HEK293 (cell line): ENCODE results near the gene PAM.

Experiments used
- CTCF ChIA-PET: fragments of 350-600 bp; formaldehyde crosslinking; extraction: SDS; loops from one replicate; lab custom pipeline; 2021; ENCODE audit warnings: antibody characterized with exemption; lab: Yijun Ruan, JAX
- POLR2A ChIA-PET: fragments of 300-600 bp; formaldehyde crosslinking; extraction: SDS; loops from one replicate; lab custom pipeline; 2020; ENCODE audit warnings: antibody characterized with exemption, inconsistent platforms; lab: Yijun Ruan, JAX
- H3K27ac ChIP-seq: fragments of 200-500 bp; sonication (Bioruptor generic); 2 replicates; pipeline ENCODE4 v1.5.1; 2014; ENCODE audit warnings: low read depth, low read length, control low read depth, inconsistent platforms; ENCODE audit errors: extremely low read depth
- H3K36me3 ChIP-seq, 2 experiments: fragments of 200-500 bp in 1 of 2; sonication (Bioruptor generic) in 1 of 2; 1 replicate in 1 of 2; 2 replicates in 1 of 2; pipeline ENCODE4 v1.5.1; 2014 to 2017; ENCODE audit warnings: inconsistent platforms in 2 of 2, low read length in 2 of 2; ENCODE audit not compliant: control insufficient read depth in 2 of 2, insufficient read depth in 1 of 2
- H3K4me1 ChIP-seq: fragments of 200-500 bp; sonication (Bioruptor generic); 2 replicates; pipeline ENCODE4 v1.5.1; 2014; ENCODE audit warnings: mild to moderate bottlenecking, low read length, inconsistent platforms; ENCODE audit not compliant: control insufficient read depth, insufficient read depth
- H3K4me3 ChIP-seq: 2 replicates; pipeline ENCODE4 v1.5.1; 2011; ENCODE audit warnings: low read depth, mild to moderate bottlenecking, control low read depth, low read length, moderate library complexity
- H3K9me3 ChIP-seq: fragments of 200-500 bp; sonication (Bioruptor generic); 2 replicates; pipeline ENCODE4 v1.5.1; 2014; ENCODE audit warnings: low read depth, low read length, inconsistent platforms; ENCODE audit not compliant: control insufficient read depth, insufficient read depth
- EGR2 ChIP-seq: fragments of 450-650 bp; formaldehyde crosslinking; IDR thresholded peaks from 2 replicates; pipeline ENCODE4 v1.5.1; 2016; ENCODE audit warnings: low read depth, missing biosample characterization, missing genetic modification characterization
- KLF7 ChIP-seq: fragments of 450-650 bp; formaldehyde crosslinking; IDR thresholded peaks from 2 replicates; pipeline ENCODE4 v1.5.1; 2016; ENCODE audit warnings: missing biosample characterization, missing genetic modification characterization, borderline replicate concordance
- PRDM1 ChIP-seq: fragments of 450-650 bp; formaldehyde crosslinking; IDR thresholded peaks from 2 replicates; pipeline ENCODE4; 2016; ENCODE audit warnings: missing biosample characterization, missing genetic modification characterization
- REPIN1 ChIP-seq: fragments of 450-650 bp; formaldehyde crosslinking; IDR thresholded peaks from 2 replicates; pipeline ENCODE4 v1.5.1; 2017; ENCODE audit warnings: missing biosample characterization, missing genetic modification characterization, low read depth
- ZBTB17 ChIP-seq: fragments of 450-650 bp; formaldehyde crosslinking; IDR thresholded peaks from 2 replicates; pipeline ENCODE4 v1.5.1; 2016; ENCODE audit warnings: missing biosample characterization, missing genetic modification characterization
- ZIC2 ChIP-seq: fragments of 450-650 bp; formaldehyde crosslinking; IDR thresholded peaks from 2 replicates; pipeline ENCODE4 v1.5.1; 2016; ENCODE audit warnings: missing biosample characterization, missing genetic modification characterization
- ZNF121 ChIP-seq: fragments of 450-650 bp; formaldehyde crosslinking; IDR thresholded peaks from 2 replicates; pipeline ENCODE4 v1.5.1; 2016; ENCODE audit warnings: missing biosample characterization, missing genetic modification characterization
- ZNF140 ChIP-seq: fragments of 450-650 bp; formaldehyde crosslinking; IDR thresholded peaks from 2 replicates; pipeline ENCODE4 v1.5.1; 2016; ENCODE audit warnings: missing biosample characterization, missing genetic modification characterization
- ZNF157 ChIP-seq: fragments of 450-650 bp; formaldehyde crosslinking; IDR thresholded peaks from 2 replicates; pipeline ENCODE4 v1.5.1; 2016; ENCODE audit warnings: missing biosample characterization, missing genetic modification characterization
- ZNF184 ChIP-seq: fragments of 450-650 bp; IDR thresholded peaks from 2 replicates; pipeline ENCODE4 v1.5.1; 2018; ENCODE audit warnings: missing biosample characterization, mild to moderate bottlenecking, missing genetic modification characterization
- ZNF211 ChIP-seq: fragments of 450-650 bp; formaldehyde crosslinking; IDR thresholded peaks from 2 replicates; pipeline ENCODE4 v1.5.1; 2016; ENCODE audit warnings: low read depth, missing biosample characterization, missing genetic modification characterization
- ZNF292 ChIP-seq: fragments of 450-650 bp; formaldehyde crosslinking; IDR thresholded peaks from 2 replicates; pipeline ENCODE4 v1.5.1; 2016; ENCODE audit warnings: low read depth, missing biosample characterization, missing genetic modification characterization, borderline replicate concordance
- ZNF366 ChIP-seq: fragments of 450-650 bp; formaldehyde crosslinking; conservative IDR thresholded peaks from 2 replicates; pipeline ENCODE4 v1.5.1; 2016; ENCODE audit warnings: missing biosample characterization, missing genetic modification characterization
- ZNF416 ChIP-seq: fragments of 450-650 bp; formaldehyde crosslinking; IDR thresholded peaks from 2 replicates; pipeline ENCODE4 v1.5.1; 2016; ENCODE audit warnings: missing biosample characterization, missing genetic modification characterization
- ZNF501 ChIP-seq: fragments of 450-650 bp; formaldehyde crosslinking; IDR thresholded peaks from 2 replicates; pipeline ENCODE4 v1.5.1; 2016; ENCODE audit warnings: missing biosample characterization, missing genetic modification characterization
- ZNF530 ChIP-seq: fragments of 450-650 bp; formaldehyde crosslinking; IDR thresholded peaks from 2 replicates; pipeline ENCODE4 v1.5.1; 2016; ENCODE audit warnings: low read depth, missing biosample characterization, missing genetic modification characterization
- ZNF548 ChIP-seq: fragments of 450-650 bp; formaldehyde crosslinking; IDR thresholded peaks from 2 replicates; pipeline ENCODE4 v1.5.1; 2016; ENCODE audit warnings: missing biosample characterization, missing genetic modification characterization
- ZNF549 ChIP-seq: fragments of 450-650 bp; IDR thresholded peaks from 2 replicates; pipeline ENCODE4 v1.5.1; 2018; ENCODE audit warnings: missing biosample characterization, missing genetic modification characterization, mild to moderate bottlenecking, inconsistent platforms, moderate library complexity
- ZNF624 ChIP-seq: fragments of 450-650 bp; formaldehyde crosslinking; IDR thresholded peaks from 2 replicates; pipeline ENCODE4 v1.5.1; 2017; ENCODE audit warnings: missing biosample characterization, missing genetic modification characterization
- ZNF701 ChIP-seq: fragments of 450-650 bp; formaldehyde crosslinking; IDR thresholded peaks from 2 replicates; pipeline ENCODE4 v1.5.1; 2016; ENCODE audit warnings: missing biosample characterization, missing genetic modification characterization
- ZNF843 ChIP-seq: fragments of 450-650 bp; formaldehyde crosslinking; IDR thresholded peaks from 2 replicates; pipeline ENCODE4 v1.5.1; 2016; ENCODE audit warnings: missing biosample characterization, missing genetic modification characterization
- TF ChIP-seq, protein P1 (sequence below): fragments of 450-650 bp; formaldehyde crosslinking; IDR thresholded peaks from 2 replicates; pipeline ENCODE4 v1.5.1; 2016; ENCODE audit warnings: missing biosample characterization, missing genetic modification characterization
- TF ChIP-seq, protein P2 (sequence below): fragments of 450-650 bp; formaldehyde crosslinking; IDR thresholded peaks from 2 replicates; pipeline ENCODE4 v1.5.1; 2016; ENCODE audit warnings: missing biosample characterization, missing genetic modification characterization, borderline replicate concordance
- TF ChIP-seq, protein P3 (sequence below): fragments of 450-650 bp; IDR thresholded peaks from 2 replicates; pipeline ENCODE4 v1.5.1; 2018; ENCODE audit warnings: missing biosample characterization, mild to moderate bottlenecking, missing genetic modification characterization
- TF ChIP-seq, protein P4 (sequence below): fragments of 450-650 bp; formaldehyde crosslinking; IDR thresholded peaks from 2 replicates; pipeline ENCODE4 v1.5.1; 2017; ENCODE audit warnings: missing biosample characterization, missing genetic modification characterization
- TF ChIP-seq, protein P5 (sequence below): fragments of 450-650 bp; formaldehyde crosslinking; IDR thresholded peaks from 2 replicates; pipeline ENCODE4 v1.5.1; 2016; ENCODE audit warnings: missing biosample characterization, missing genetic modification characterization

PAM gene

DNA sequence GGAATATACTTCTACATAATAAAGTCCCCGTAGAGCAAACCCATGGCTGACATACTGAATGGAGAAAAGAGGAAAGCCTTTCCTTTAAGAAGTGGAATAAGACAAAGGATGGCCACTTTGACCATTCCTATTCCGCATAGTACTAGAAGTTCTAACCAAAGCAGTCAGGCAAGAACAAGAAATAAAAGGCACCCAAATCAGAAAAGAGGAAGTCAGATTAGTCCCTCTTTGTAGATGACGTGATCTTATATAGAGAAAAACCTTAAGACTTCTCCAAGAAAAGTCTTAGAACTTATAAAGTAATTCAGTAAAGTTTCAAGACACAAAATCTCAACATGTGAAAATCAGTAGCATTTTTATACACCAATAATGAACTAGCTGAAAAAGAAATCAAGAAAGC is 231.0 kb downstream of the PAM start (continued):
- no peak for TF ChIP-seq ZNF416 (tag by site-specific recombination)
- TF ChIP-seq ZBTB17 (tag by site-specific recombination): no peak
- TF ChIP-seq, protein P1, sequence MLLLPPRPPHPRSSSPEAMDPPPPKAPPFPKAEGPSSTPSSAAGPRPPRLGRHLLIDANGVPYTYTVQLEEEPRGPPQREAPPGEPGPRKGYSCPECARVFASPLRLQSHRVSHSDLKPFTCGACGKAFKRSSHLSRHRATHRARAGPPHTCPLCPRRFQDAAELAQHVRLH (tag by site-specific recombination): no peak
- TF ChIP-seq REPIN1 (tag by site-specific recombination): no peak
- no peak for TF ChIP-seq ZNF121 (tag by site-specific recombination)

DNA sequence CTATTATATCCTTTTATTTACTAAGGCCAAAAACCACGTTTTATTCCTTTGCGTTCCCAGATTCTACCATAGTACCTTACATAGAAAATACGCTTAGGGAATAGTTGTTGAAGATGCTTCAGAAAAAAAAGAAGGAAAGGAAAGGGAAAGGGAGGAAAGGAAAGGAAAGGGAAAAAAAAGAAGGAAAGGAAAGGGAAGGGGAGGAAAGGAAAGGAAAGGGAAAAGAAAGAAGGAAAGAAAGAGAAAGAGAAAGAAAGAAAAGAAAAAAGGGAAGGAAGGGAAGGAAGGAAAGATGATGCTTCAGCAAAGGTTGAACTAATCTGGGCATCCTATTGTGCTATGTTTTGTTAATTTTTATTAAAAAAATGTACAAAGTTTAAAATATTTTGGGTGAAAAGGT is 233.4 kb downstream of the PAM start:
- H3K36me3 ChIP-seq: no peaks in the 10 kb centered on the region
- TF ChIP-seq ZNF530 (tag by site-specific recombination): peak; percentile 40; the same call in 1 of the 2 replicates
- TF ChIP-seq, protein P2, sequence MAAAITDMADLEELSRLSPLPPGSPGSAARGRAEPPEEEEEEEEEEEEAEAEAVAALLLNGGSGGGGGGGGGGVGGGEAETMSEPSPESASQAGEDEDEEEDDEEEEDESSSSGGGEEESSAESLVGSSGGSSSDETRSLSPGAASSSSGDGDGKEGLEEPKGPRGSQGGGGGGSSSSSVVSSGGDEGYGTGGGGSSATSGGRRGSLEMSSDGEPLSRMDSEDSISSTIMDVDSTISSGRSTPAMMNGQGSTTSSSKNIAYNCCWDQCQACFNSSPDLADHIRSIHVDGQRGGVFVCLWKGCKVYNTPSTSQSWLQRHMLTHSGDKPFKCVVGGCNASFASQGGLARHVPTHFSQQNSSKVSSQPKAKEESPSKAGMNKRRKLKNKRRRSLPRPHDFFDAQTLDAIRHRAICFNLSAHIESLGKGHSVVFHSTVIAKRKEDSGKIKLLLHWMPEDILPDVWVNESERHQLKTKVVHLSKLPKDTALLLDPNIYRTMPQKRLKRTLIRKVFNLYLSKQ (tag by site-specific recombination): no peak
- TF ChIP-seq, protein P3, sequence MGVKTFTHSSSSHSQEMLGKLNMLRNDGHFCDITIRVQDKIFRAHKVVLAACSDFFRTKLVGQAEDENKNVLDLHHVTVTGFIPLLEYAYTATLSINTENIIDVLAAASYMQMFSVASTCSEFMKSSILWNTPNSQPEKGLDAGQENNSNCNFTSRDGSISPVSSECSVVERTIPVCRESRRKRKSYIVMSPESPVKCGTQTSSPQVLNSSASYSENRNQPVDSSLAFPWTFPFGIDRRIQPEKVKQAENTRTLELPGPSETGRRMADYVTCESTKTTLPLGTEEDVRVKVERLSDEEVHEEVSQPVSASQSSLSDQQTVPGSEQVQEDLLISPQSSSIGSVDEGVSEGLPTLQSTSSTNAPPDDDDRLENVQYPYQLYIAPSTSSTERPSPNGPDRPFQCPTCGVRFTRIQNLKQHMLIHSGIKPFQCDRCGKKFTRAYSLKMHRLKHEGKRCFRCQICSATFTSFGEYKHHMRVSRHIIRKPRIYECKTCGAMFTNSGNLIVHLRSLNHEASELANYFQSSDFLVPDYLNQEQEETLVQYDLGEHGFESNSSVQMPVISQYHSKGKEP (tag by site-specific recombination): no peak
- TF ChIP-seq ZIC2: no peak
- no peak for TF ChIP-seq ZNF140
- TF ChIP-seq, protein P4, sequence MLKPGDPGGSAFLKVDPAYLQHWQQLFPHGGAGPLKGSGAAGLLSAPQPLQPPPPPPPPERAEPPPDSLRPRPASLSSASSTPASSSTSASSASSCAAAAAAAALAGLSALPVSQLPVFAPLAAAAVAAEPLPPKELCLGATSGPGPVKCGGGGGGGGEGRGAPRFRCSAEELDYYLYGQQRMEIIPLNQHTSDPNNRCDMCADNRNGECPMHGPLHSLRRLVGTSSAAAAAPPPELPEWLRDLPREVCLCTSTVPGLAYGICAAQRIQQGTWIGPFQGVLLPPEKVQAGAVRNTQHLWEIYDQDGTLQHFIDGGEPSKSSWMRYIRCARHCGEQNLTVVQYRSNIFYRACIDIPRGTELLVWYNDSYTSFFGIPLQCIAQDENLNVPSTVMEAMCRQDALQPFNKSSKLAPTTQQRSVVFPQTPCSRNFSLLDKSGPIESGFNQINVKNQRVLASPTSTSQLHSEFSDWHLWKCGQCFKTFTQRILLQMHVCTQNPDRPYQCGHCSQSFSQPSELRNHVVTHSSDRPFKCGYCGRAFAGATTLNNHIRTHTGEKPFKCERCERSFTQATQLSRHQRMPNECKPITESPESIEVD: no peak
- TF ChIP-seq PRDM1 (tag by site-specific recombination): peak; percentile 99
- TF ChIP-seq ZNF366: peak; percentile 50
- no peak overlapping the region for H3K27ac ChIP-seq
- no peaks in the 10 kb centered on the region for H3K4me1 ChIP-seq
- no peak overlapping the region for H3K4me3 ChIP-seq
- ChIA-PET POLR2A (no interaction called here), CTCF (interaction anchor here (0.9 kb wide), 1 partner anchor 207 kb away, joined by 3 read pairs; no protein-coding TSS in a partner anchor)
- no peaks in the 10 kb centered on the region for H3K9me3 ChIP-seq

DNA sequence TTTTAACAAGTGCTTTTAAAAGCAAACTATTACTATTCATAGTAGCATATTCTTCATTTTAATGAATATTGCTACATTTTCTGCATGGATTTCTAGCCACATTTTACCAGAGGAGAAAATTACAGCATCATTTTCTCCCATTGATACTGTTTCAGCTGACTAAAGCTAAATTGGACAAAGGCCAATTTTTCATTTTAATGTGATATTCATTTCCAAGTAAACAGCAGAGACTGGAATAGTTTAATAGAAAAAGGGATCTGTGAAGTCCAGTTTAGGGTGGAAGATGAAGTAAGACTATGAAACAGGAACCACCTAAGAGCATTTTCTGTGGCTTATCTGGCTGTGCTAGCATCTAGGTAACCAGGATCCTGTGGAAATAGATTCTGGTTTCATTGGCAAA is 236.7 kb downstream of the PAM start:
- Histone ChIP-seq H3K36me3 (no peaks in the 10 kb centered on the region), H3K4me3 (no peak overlapping the region), H3K27ac (no peak overlapping the region), H3K4me1 (no peaks in the 10 kb centered on the region), H3K9me3 (no peaks in the 10 kb centered on the region)
- CTCF ChIA-PET: no interaction called here
- POLR2A ChIA-PET: no interaction called here
- TF ChIP-seq ZNF624 (no peak), KLF7 (tag by site-specific recombination) (no peak), ZNF157 (tag by site-specific recombination) (no peak), ZNF501 (tag by site-specific recombination) (no peak), ZNF184 (tag by site-specific recombination) (no peak), ZNF211 (tag by site-specific recombination) (no peak), ZNF548 (tag by site-specific recombination) (no peak), ZNF701 (no peak), ZNF549 (tag by site-specific recombination) (no peak), ZNF292 (no peak), ZNF843 (tag by site-specific recombination) (no peak), EGR2 (tag by site-specific recombination) (no peak)
- TF ChIP-seq, protein P5, sequence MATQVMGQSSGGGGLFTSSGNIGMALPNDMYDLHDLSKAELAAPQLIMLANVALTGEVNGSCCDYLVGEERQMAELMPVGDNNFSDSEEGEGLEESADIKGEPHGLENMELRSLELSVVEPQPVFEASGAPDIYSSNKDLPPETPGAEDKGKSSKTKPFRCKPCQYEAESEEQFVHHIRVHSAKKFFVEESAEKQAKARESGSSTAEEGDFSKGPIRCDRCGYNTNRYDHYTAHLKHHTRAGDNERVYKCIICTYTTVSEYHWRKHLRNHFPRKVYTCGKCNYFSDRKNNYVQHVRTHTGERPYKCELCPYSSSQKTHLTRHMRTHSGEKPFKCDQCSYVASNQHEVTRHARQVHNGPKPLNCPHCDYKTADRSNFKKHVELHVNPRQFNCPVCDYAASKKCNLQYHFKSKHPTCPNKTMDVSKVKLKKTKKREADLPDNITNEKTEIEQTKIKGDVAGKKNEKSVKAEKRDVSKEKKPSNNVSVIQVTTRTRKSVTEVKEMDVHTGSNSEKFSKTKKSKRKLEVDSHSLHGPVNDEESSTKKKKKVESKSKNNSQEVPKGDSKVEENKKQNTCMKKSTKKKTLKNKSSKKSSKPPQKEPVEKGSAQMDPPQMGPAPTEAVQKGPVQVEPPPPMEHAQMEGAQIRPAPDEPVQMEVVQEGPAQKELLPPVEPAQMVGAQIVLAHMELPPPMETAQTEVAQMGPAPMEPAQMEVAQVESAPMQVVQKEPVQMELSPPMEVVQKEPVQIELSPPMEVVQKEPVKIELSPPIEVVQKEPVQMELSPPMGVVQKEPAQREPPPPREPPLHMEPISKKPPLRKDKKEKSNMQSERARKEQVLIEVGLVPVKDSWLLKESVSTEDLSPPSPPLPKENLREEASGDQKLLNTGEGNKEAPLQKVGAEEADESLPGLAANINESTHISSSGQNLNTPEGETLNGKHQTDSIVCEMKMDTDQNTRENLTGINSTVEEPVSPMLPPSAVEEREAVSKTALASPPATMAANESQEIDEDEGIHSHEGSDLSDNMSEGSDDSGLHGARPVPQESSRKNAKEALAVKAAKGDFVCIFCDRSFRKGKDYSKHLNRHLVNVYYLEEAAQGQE (tag by site-specific recombination): no peak
